Measurements from ENCODE around the gene ORMDL3.

The ORMDL3 gene, protein sequence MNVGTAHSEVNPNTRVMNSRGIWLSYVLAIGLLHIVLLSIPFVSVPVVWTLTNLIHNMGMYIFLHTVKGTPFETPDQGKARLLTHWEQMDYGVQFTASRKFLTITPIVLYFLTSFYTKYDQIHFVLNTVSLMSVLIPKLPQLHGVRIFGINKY

DNA sequence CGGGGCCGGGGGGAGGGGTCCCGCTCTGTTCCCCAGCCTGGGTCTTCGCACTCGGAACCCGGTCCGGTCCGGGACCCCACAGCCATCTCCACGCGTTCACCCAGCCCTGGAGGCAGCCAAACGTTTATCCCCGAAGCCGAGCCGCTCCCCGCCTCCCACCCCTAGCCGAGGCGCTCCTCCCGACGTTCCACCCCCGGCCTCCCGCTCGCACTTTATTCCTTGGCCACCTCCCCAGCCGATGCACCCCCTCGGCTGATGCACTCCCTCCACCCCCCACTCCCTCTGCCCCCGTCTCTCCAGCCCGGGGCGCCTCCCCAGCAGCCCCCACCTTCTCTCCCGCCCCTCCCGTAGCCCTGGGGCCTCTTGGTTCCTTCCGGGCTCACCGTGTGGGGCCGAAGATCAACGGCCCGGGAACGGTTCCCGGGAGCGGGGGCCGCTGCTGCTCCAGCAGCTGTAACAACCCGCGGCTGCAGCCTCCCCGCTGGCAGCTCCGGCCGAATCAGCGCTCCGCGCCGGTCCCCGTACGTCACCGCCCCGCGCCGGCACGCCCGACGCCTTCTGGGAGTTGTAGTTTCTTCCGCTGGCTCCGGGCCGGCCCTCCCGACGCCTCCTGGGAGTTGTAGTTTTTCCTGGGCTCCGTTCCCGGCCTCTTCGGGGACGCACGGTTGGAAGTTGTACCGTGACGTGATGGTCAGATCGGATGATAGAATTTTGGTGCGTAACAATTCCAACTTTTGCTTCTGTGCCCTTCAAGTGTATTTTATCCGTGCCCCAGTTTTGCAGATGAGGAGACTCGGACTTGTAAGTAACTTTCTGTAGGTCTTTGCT, at the start of gene ORMDL3, which contains the start of gene LRRC3C:
ORMDL3 (minus strand) TSS at position 501 of the 828 bp plus-strand sequence. CDS start 3,398 bp downstream, outside the sequence.
LRRC3C (plus strand) TSS at position 632 of the 828 bp plus-strand sequence. CDS start 13,792 bp downstream, outside the sequence.
- H3K27ac ChIP-seq, result peak within 1 kb of the TSS; percentile 75
- TF ChIP-seq, protein P1, sequence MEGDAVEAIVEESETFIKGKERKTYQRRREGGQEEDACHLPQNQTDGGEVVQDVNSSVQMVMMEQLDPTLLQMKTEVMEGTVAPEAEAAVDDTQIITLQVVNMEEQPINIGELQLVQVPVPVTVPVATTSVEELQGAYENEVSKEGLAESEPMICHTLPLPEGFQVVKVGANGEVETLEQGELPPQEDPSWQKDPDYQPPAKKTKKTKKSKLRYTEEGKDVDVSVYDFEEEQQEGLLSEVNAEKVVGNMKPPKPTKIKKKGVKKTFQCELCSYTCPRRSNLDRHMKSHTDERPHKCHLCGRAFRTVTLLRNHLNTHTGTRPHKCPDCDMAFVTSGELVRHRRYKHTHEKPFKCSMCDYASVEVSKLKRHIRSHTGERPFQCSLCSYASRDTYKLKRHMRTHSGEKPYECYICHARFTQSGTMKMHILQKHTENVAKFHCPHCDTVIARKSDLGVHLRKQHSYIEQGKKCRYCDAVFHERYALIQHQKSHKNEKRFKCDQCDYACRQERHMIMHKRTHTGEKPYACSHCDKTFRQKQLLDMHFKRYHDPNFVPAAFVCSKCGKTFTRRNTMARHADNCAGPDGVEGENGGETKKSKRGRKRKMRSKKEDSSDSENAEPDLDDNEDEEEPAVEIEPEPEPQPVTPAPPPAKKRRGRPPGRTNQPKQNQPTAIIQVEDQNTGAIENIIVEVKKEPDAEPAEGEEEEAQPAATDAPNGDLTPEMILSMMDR (conservative IDR thresholded peaks at IDR 0.05), result no peak

DNA sequence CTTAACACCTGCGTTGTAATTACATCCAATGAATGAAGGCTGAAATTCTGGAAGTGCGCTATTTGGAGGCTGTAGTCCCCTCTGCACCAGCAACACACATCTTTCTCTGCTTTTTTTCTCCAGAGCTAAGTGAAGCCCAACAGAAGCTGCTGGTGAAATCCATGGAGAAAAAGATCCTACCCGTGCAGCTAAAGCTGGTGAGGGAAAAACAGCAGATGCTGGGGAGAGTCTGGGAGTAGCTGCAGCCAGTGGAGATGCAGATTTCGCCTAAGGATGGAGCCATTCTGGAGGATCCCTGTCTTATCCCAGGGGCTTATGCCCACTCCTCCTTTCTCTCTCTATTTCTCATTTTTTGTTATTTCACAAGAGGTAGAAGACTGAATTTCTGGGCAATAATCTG, 48.4 kb upstream of the ORMDL3 start:
- H3K27ac ChIP-seq, result no peak overlapping the region
- TF ChIP-seq, protein P1 (conservative IDR thresholded peaks at IDR 0.05), result no peak

DNA sequence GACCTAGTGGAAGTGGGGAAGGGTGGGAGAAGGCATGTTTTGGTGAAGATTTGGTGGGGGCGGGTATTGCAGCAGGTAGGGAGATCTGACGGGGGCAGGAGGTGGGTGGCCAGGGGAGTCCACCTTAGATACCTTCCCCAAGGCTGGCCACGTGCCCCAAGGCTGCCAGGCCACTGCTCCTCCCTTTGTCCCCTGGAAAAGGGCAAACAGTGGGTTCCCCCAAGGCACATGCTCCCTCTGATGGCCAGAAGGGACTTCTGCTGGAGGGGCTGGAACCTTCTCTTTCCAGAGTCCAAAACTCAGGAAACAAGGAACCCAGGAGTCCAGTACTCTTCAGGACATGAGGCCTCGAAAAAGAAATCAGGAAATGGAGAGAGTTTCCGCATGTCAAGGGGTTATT, 47.0 kb upstream of the ORMDL3 start:
- TF ChIP-seq, protein P1 (conservative IDR thresholded peaks at IDR 0.05), result no peak
- no peak overlapping the region for H3K27ac ChIP-seq

DNA sequence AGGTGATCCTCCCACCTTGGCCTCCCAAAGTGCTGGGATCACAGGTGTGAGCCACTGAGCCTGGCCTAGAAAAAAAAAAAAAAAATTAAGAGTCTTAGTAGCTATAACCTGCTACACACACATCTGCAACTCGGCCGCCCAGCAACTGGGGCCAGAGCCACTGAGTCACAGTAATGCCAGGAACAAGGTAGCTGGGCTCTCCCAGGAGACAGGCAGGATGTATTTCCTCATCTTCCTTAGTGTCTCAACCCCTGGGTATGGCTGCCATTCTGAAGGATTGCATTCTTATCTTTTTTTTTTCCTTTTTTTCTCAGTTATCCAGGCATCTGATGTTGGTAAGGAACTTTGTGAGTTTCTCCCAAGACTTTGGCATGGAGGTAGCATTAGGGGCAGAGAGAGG, 46.1 kb upstream of the ORMDL3 start:
- TF ChIP-seq, protein P1 (conservative IDR thresholded peaks at IDR 0.05), result no peak
- no peak overlapping the region for H3K27ac ChIP-seq

DNA sequence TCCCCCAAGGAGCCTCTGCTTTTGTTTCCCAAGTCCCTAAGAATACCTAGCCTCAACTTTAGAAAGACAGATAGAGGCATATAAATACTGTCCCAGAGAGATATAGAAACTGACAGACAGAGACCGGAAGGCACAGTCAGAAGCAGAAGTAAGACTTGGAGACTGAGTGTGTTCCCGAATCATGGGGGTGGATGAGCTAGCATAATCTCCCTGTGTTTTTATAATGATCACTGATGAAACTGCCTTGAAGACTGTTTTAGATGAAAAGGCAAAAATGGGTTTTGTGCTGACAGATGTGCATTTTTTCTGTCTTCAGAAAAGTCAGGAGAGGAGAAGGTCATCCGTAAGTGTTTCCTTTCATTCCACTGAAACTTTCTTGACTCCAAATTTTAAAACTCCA, 44.9 kb upstream of the ORMDL3 start:
- H3K27ac ChIP-seq, result no peak overlapping the region
- TF ChIP-seq, protein P1 (conservative IDR thresholded peaks at IDR 0.05), result no peak

DNA sequence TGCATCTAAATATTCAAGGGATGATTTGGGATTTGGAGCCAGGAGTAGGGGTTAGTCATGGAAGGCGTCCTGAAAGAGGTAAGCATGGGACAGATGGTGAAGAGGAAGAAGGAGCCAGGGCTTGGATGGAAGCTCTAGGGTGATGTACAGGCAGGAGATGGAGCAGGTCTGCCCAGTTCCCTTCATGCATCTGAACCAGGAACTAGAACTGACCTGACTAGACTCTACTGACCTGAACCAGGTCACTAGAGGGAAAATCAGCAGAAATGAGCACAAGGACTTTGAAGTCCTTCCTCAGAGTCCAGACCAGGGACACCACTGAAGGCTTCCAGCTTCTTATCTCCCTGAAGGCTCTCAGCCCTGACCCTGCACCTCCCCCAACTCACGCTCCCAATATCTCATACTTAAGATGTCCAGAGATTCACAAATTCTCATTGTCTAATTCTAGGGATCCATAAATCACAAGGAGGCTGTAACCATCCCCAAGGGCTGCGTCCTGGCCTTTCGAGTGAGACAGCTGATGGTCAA, 43.7 kb upstream of the ORMDL3 start:
- no peak overlapping the region for H3K27ac ChIP-seq
- TF ChIP-seq, protein P1 (conservative IDR thresholded peaks at IDR 0.05), result no peak

DNA sequence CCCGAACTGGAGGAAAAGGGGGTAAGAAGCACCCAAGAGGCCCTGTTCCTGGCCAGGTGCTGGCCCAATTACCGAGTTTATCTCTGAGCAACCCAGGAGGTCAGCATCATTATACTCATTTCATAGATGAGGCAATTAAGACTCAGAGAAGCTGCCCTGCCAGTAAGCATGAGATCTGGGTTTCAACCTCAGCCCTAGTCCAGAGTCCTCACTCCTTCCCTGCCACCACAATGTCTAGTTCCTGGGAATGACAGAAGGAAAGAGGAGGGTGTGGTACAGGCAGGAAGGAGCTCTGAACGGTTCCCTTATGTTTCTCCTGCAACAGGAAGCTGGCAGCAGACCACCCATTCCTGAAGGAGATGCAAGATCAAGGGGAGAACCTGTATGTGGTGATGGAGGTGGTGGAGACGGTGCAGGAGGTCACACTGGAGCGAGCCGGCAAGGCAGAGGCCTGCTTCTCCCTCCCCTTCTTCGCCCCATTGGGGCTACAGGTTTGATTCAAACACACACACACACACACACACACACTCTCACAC, 42.8 kb upstream of the ORMDL3 start:
- TF ChIP-seq, protein P1 (conservative IDR thresholded peaks at IDR 0.05), result no peak
- no peak overlapping the region for H3K27ac ChIP-seq

All from VCaP (cell line).